ENCODE measurements around the gene SLIT3.

SLIT3 gene

GRCh38 chr5:168749391-168750100, 551.4 kb downstream of the SLIT3 start:
- peak; percentile 37 for DNase-seq

GRCh38 chr5:168747987-168748777, 552.8 kb downstream of the SLIT3 start:
- DNase-seq = peak; percentile 74

GRCh38 chr5:168746893-168747640, 553.9 kb downstream of the SLIT3 start:
- peak; percentile 43 for DNase-seq

GRCh38 chr5:168746126-168746892, 554.6 kb downstream of the SLIT3 start:
- DNase-seq = peak; percentile 11

GRCh38 chr5:168743617-168744016, 557.3 kb downstream of the SLIT3 start:
- DNase-seq = no peak

- peak; percentile 5 for DNase-seq
Observed at GRCh38 chr5:168742311-168742710, 558.6 kb downstream of the SLIT3 start.

GRCh38 chr5:168740811-168741213, 560.1 kb downstream of the SLIT3 start:
- peak; percentile 37 for DNase-seq

- peak; percentile 4 for DNase-seq
Observed at GRCh38 chr5:168740092-168740800, 560.7 kb downstream of the SLIT3 start.

GRCh38 chr5:168737066-168737465, 563.9 kb downstream of the SLIT3 start:
- DNase-seq = no peak

- no peak for DNase-seq
Observed at GRCh38 chr5:168736281-168736831, 564.6 kb downstream of the SLIT3 start.

- DNase-seq = no peak
Observed at GRCh38 chr5:168734620-168735300, 566.2 kb downstream of the SLIT3 start.

GRCh38 chr5:168734119-168734518, 566.8 kb downstream of the SLIT3 start:
- no peak for DNase-seq

GRCh38 chr5:168728546-168729211, 572.3 kb downstream of the SLIT3 start:
- DNase-seq = no peak

- DNase-seq = no peak
Observed at GRCh38 chr5:168727547-168727946, 573.4 kb downstream of the SLIT3 start.

- no peak for DNase-seq
Observed at GRCh38 chr5:168726342-168726741, 574.6 kb downstream of the SLIT3 start.

GRCh38 chr5:168724227-168724626, 576.7 kb downstream of the SLIT3 start:
- DNase-seq = no peak

- no peak for DNase-seq
Observed at GRCh38 chr5:168723037-168723436, 577.9 kb downstream of the SLIT3 start.

- DNase-seq = no peak
Observed at GRCh38 chr5:168721966-168722365, 579.0 kb downstream of the SLIT3 start.

- no peak for DNase-seq
Observed at GRCh38 chr5:168721002-168721753, 579.8 kb downstream of the SLIT3 start.

- no peak for DNase-seq
Observed at GRCh38 chr5:168720575-168720974, 580.4 kb downstream of the SLIT3 start.

Data from activated CD8-positive, alpha-beta memory T cell treated with anti-CD3 and anti-CD28 coated beads for 24 hours (primary cell).